ENCODE results near the gene KRTAP29-1.

The KRTAP29-1 gene

GRCh38 chr17:41328207-41328606, 25.6 kb upstream of the KRTAP29-1 start:
- no peak for DNase-seq (ENCODE audit: low spot score)

GRCh38 chr17:41327411-41328120, 24.9 kb upstream of the KRTAP29-1 start:
- no peak for DNase-seq (ENCODE audit: low spot score)

GRCh38 chr17:41326173-41327145, 23.8 kb upstream of the KRTAP29-1 start:
- DNase-seq (ENCODE audit: low spot score): no peak

- no peak for DNase-seq (ENCODE audit: low spot score)
Measured at GRCh38 chr17:41325611-41326010, 23.0 kb upstream of the KRTAP29-1 start.

GRCh38 chr17:41325126-41325525, 22.5 kb upstream of the KRTAP29-1 start:
- DNase-seq (ENCODE audit: low spot score): no peak

- no peak for DNase-seq (ENCODE audit: low spot score)
Measured at GRCh38 chr17:41324180-41325075, 21.8 kb upstream of the KRTAP29-1 start.

GRCh38 chr17:41322903-41323895, 20.5 kb upstream of the KRTAP29-1 start:
- DNase-seq (ENCODE audit: low spot score): no peak

GRCh38 chr17:41322094-41322902, 19.6 kb upstream of the KRTAP29-1 start:
- peak; percentile 40 for DNase-seq (ENCODE audit: low spot score)

GRCh38 chr17:41318231-41318630, 15.6 kb upstream of the KRTAP29-1 start:
- DNase-seq (ENCODE audit: low spot score): no peak

GRCh38 chr17:41315814-41316445, 13.3 kb upstream of the KRTAP29-1 start:
- DNase-seq (ENCODE audit: low spot score): no peak

- no peak for DNase-seq (ENCODE audit: low spot score)
Measured at GRCh38 chr17:41315204-41315794, 12.6 kb upstream of the KRTAP29-1 start, which contains the start of gene KRTAP17-1. Gene KRTAP17-1 (minus strand): TSS chr17:41315710. CDS start chr17:41315650, 60 bp downstream.

- no peak for DNase-seq (ENCODE audit: low spot score)
Measured at GRCh38 chr17:41311111-41311510, 8.5 kb upstream of the KRTAP29-1 start.

GRCh38 chr17:41308918-41309359, 6.3 kb upstream of the KRTAP29-1 start, which contains the start of gene KRTAP16-1:
Gene KRTAP16-1 (minus strand): TSS chr17:41309309. CDS start chr17:41309253, 56 bp downstream.
- peak; percentile 22 for DNase-seq (ENCODE audit: low spot score)

- DNase-seq (ENCODE audit: low spot score): peak; percentile 80
Measured at GRCh38 chr17:41308251-41308917, 5.7 kb upstream of the KRTAP29-1 start.

- no peak for DNase-seq (ENCODE audit: low spot score)
Measured at GRCh38 chr17:41307647-41308046, 5.0 kb upstream of the KRTAP29-1 start.

GRCh38 chr17:41304091-41304490, 1.4 kb upstream of the KRTAP29-1 start:
- no peak for DNase-seq (ENCODE audit: low spot score)

- no peak for DNase-seq (ENCODE audit: low spot score)
Measured at GRCh38 chr17:41302981-41303380, 330 bp upstream of the KRTAP29-1 start.

- no peak for DNase-seq (ENCODE audit: low spot score)
Measured at GRCh38 chr17:41301204-41301790, 1.4 kb downstream of the KRTAP29-1 start.

All from activated CD4-positive, alpha-beta T cell treated with anti-CD3 and anti-CD28 coated beads, Interleukin-2, Interleukin-4, amounts not matched to agents 100 ng/mL and 50 ng/mL, durations not matched to agents 16 hours and 8 hours (primary cell).